Stimulated activated CD4-positive, alpha-beta T cell treated with anti-CD3 and anti-CD28 coated beads, Interleukin-12 subunit alpha, Interleukin-12 subunit beta, amount 100 ng/mL, for 24 hours (primary cell): Measurements from ENCODE around the gene CGB8.
"Not testable (repeated sequence)": the region's sequence is repeated elsewhere in the genome, so short reads cannot be mapped to it uniquely, and the experiment has no call there.

Experiments
- DNase-seq, 2 experiments: peaks; one replicate each; pipeline ENCODE4 v3.0.0-alpha.2; 2020; ENCODE audit warnings: low read depth in 2 of 2

Gene CGB8

DNA sequence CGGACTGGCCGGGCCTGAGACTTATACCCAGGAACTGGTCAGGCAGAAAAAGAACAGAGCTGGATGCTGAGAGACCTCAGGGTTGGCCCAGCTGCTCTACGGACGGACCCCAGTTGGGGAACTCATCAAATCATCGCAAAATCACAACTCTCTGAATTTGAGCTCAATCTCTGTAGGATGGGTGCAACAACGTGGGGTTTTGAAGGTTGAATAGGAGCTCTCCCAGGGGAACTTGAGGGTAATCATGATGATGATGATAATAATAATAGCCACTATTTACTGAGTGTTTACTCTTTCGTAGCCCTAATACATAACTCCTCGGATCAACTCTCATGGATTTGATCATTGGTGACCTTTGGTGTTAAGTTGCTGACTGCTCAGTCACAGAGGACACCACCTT, 18.6 kb downstream of the CGB8 start:
- not testable (repeated sequence) for DNase-seq

DNA sequence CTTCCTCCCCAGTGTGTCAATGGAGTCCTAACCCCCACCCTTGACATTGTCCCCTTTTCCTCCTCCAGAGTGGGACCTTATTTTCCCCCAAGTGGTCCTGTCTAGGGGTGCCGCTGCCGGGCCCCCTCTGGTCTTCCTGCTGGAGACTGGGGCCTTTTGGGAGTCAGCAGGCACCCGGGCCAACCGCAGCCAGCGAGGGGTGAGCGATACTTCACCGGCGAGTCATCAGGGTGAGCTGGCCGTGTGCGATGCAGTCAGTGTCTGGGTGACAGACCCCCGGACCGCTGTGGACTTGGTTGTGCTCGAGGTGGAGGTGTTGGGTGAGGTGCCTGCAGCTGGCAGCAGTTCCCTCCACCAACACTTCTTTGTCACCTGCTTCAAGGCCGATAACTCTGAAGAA, 19.2 kb downstream of the CGB8 start:
- not testable (repeated sequence) for DNase-seq

DNA sequence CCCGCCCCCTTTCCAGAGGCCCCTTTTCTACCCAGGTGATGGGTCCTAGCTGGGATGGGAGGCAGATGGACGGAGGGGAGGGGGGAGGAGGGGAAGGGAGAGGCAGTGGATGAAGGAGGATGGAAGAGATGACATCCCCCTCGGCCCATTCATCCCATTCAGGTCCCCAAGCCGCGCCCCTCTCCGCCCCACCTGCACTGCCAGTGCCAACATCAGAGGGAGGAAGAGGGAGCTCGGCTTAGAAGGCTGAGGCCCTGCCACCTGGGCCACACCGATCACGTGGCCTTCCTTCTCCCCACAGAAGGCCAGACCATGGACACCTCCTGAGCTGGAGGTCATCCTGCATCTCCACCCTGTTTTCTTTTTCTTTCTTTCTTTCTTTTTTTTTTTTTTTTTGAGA, 20.2 kb downstream of the CGB8 start:
- DNase-seq = not testable (repeated sequence)

DNA sequence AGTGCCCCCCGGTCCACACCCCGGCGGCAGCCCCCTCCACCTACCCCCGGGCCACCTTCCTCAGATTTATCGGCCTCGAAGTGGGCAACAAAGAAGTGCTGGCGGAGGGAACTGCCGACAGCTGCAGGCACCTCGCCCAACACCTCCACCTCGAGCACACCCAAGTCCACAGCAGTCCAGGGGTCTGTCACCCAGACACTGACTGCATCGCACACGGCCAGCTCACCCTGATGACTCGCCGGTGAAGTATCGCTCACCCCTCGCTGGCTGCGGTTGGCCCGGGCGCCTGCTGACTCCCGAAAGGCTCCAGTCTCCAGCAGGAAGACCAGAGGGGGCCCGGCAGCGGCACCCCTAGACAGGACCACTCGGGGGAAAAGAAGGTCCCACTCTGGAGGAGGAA, 23.3 kb downstream of the CGB8 start:
- not testable (repeated sequence) for DNase-seq

DNA sequence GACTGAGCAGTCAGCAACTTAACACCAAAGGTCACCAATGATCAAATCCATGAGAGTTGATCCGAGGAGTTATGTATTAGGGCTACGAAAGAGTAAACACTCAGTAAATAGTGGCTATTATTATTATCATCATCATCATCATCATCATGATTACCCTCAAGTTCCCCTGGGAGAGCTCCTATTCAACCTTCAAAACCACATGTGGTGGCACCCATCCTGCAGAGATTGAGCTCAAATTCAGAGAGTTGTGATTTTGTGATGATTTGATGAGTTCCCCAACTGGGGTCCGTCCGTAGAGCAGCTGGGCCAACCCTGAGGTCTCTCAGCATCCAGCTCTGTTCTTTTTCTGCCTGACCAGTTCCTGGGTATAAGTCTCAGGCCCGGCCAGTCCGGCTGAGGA, 23.8 kb downstream of the CGB8 start:
- not testable (repeated sequence) for DNase-seq

DNA sequence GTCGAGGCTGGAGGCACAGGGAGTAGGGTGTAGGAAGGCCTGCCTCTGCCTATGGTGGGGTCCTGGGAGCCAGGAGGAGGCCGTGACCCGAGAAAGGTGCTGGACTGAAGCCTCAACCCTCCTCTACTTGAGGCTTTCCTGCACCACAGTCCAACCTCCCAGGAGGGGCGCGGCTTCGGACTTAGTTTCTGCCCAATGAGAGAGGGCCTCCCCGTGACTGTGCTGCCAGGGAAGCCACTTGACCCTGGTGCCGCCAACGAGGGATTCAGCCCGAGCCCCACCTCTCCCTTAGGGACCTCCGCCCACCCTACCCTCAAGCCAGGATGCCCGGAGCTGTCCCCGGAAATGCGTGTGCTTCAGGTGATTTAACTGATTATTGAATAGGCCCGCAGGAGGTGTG, 24.7 kb downstream of the CGB8 start, which contains the start of gene CGB3:
Gene CGB3 (minus strand): TSS at position 101 of the 400 bp plus-strand sequence. CDS start 362 bp downstream, outside the sequence.
- DNase-seq = not testable (repeated sequence)

DNA sequence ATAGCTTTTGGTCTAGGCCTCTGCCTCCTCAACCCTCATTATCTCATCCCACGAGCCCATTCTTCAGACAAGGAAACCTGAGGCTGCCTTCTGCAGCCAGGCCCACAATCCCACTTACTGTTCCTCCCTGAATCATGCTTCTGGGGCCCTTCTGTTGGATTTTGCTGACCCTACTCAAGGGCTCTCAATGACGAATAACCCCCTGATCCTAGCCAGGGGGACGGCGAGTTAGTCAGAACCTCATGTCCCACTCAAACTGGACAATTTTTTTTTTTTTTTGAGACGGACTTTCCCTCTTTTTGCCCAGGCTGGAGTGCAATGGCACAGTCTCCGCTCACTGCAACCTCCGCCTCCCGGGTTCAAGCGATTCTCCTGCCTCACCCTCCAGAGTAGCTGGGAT, 26.8 kb downstream of the CGB8 start:
- DNase-seq = no peak

DNA sequence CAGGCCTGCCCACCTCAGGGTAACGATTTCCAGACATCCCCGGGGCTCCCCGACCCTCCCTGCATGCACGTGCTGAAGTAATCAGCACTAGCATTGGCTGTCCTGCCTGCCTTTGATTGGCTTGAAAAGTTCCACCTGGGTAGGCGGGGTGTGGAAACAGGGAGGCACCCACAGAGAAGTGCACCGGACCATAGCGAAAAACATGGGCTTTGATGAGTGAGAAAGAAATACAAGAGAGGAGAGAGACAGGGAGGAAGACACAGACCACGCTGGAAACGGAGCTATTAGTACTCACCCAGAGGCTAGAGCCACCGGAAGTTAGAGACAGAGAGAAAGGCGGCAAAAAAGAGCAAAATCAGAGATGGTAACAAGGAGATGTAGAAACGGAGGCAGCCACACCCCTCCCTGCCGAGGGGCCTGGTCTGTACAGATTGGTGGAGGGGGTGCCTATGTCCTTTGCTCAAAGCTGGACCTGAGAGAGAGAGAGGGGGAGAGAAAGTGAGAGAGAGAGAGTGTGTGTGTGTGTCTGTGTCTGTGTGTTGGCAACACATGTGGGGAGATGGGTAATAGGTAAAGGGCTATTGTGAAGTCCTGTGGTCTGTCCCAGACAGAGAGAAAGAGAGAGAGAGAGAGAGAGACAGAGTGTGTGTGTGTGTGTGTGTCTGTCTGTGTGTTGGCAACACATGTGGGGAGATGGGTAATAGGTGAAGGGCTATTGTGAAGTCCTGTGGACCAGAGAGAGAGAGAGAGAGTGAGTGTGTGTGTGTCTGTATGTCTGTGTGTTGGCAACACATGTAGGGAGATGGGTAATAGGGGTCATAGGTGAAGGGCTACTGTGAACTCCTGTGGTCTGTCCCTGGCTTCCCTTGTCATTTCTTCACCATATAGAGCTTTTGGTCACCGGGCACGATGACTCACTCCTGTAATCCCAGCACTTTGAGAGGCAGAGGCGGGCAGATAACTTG, 27.7 kb downstream of the CGB8 start:
- no peak for DNase-seq

DNA sequence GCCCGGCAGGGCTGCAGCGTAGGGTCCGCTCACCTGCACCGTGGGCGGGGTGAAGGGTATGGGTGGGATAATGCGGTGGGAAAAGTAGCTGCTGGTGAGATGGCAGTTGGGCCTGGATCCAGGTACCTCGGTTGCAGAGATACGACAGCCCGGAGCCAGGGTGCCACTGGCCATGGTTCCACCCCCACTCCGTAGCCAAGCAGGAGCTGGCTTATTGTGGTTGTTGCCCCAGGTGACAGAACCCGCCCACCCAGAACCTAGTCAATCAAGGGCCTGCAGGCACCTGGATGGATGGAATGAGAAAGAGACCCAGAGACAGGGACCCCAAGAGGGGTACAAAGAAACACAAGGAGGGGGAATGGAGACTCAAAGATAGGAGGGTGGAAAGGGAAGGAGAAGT, 28.6 kb downstream of the CGB8 start:
- no peak for DNase-seq

DNA sequence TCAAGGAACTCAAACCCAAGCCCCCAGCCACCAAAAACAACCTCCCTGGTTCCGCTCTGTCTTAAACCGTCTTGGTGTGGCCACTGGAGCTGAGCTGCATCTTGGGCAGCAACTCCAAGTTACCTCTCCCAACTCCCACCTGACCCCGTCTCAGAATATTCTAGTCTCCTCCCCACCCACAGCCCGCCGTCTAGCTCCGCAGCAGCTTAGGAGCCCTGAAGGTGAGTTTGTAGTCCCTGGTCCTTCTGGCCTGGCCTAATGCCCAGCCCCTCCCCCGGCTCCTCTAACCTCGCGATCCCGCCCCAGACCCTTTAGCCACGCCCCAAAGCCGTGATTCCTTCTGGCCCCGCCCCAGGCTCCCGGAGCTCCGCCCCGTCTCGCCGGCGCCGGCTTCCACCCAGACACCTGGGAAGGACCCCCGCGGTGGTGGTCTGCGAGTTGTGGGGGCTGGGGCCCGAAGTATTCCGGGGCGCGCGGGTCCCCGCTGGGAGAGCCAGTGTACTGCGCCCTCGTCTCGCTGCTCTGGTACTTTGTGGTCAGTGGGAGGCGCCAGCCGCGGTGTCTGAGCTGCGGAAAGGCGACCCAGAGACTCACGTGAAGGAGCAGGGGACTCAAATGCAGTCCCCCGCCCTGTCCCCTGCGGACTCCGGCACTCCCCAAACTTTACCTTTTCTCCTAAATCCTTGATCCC, 29.5 kb downstream of the CGB8 start:
- peak in 1 of 2 experiments; percentile 63 for DNase-seq

DNA sequence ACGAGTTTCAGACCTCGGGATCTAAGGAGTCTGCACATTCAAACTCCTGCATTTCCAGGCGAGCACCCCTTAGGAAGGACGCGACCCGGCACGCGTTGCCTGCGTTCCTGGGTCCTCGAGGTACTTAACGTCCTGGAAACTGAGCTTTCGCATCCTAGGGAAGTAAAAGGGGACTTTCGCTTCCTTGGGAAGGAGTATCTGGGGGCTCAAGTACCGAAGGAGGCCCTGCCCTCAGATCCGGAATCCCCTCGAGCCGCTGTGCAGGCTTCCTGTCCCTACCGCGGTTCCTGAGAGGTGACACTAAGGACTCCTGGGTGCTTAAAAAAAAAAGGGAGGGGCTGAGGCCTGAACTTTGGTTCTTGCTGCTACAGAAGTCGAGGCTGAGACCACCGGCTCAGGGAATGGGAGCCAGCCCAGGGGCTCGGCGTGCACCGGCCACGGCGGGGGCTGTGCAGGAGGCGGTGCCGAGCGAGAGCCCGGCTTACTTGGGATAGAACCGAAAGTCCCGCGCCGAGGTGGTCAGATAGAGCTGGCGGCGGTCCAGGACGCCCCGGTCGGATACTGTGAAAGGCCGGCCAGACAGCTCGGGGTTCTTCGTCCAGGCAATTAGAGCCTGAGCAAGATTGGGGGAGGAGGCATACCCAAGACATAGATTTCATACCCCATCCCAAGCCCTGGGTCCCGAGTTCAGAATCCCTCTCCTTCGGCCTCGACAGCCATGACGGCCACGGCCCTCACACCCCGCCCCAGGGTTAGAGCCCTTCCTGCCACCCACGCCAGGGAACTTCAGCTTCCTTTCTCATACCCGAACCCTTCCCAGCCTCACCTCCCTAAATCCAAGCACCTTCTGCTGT, 30.3 kb downstream of the CGB8 start:
- not testable (repeated sequence) for DNase-seq

DNA sequence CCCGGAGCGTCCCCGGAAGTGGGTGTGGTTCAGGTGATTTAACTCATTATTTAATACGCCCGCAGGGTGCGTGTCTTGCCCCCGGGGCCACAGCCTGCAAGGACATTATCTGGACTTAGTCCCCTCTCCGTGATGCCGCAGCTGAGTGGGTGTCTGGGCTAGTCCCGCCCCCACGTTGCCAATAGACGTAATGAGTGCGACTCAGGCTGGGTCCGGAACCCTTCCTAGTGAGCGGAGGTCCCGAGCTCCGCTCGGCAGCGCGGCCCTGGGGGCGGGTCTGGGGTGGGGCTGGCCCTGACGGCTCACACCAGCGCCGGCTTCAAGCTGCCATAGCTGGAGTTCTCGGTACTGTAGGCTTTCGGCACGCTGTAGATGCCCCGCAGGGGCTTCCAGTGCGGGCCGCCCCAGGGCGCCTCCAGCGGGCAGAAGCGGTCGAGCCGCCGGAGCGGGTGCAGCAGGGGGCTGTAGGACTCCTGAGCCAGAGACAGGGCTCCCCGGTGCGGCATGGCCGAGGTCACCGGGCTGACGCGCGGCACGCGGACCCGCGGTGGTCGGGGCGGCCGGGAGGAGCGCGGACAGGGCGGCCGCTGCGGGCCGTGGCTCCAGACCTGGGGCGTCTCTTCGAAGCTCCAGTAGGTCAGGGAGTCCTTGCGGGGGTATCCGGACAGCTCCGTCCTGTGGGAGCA, 31.1 kb downstream of the CGB8 start:
- DNase-seq = peak in 1 of 2 experiments; percentile 47

DNA sequence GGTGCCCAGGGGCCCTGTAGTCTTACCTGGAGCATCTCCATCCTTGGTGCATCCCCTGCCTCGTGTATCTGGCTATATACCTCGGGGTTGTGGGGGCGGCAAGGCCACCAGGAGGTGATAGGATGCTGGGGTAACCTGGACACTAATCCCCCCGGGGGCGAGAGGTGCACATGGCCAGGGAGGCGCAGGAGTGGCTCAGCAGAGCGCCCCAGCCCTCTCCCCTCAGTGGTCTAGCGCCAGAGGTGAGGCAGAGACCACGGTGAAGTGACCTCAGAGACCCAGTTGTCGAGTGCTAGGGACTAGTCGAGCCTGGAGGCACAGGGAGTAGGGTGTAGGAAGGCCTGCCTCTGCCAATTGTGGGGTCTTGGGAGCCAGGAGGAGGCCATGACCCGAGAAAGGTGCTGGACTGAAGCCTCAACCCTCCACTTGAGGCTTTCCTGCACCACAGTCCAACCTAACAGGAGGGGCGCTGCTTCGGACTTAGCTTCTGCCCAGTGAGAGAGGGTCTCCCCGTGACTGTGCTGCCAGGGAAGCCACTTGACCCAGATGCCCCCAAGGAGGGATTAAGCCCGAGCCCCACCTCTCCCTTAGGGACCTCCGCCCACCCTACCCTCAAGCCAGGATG, 31.8 kb downstream of the CGB8 start, which contains the start of gene LHB:
Gene LHB (minus strand): TSS at position 51 of the 625 bp plus-strand sequence. CDS start 10 bp downstream, at position 41.
- no peak for DNase-seq

DNA sequence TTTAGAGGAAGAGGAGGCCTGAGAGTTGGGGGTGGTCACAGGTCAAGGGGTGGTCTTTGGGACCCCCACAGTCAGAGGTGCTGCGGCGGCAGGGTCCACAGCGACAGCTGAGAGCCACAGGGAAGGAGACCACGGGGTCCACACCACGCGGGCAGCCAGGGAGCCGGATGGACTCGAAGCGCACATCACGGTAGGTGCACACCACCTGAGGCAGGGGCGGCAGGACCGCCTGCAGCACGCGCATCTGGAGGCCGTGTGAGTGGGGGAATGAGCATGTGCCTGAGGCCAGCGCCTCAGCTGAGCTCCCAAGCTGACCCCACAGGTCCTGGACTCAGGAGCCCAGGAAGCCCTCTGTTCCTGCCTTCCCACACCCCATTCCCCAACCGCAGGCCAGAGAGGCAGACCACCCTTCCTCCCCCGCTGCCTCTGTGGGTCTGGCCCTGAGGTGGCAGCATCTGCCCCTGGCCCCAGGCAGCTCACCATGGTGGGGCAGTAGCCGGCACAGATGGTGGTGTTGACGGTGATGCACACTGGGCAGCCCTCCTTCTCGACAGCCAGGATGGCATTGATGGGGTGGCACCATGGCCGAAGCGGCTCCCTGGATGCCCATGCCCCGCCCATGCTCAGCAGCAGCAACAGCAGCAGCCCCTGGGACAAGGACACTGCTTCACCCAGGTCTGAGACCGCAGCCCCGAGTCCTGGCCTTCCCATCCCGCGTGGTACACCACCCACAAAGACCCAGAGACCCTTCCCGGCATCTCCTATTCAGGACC, 32.7 kb downstream of the CGB8 start:
- no peak for DNase-seq

DNA sequence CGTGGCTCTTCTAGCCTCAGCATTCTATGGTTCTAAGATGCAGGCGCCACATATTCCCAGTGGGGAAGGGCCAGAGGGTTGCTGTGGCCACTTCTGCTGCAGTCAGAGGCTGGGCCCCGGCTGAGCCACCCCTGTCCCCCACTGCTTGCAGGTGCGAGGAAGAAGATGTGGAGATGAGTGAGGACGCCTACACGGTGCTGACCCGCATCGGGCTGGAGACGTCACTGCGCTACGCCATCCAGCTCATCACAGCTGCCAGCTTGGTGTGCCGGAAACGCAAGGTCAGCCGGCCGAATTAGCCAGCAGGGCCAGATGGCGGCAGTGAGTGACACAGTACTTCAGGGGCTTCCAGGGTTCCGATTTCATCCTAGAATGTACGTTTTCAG, 34.0 kb downstream of the CGB8 start:
- DNase-seq = no peak

DNA sequence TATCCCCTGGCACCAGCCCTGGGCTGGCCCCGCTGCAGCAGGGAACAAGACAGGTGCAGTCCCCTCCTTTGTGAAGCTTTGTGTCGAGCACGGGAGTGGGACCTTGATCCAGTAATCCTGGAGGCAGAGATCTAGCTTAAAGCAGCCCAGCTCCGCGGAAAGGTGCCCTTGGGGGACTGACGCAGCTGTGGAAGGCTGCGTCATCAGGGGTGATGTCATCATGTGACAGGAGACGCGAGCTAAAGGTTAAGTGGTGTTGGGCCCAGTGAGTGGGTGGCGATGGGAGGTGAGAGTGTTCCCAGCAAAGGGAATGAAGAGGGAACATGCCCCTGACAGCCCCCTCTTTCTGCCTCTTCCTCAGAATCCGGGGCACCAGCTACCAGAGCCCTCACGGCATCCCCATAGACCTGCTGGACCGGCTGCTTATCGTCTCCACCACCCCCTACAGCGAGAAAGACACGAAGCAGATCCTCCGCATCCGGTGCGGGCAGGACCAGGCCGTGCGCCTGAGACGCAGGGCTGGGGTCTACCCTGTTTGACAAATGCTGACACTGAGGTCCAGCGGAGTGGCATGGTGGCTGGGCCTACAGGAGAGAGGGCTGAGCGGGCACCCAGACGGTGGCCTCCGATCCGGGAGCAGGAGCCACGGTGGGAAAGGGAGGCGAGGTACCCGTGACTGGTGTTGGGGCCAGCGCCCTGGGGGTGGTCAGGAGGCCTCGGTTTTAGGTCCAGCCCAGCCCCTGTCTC, 34.6 kb downstream of the CGB8 start:
- DNase-seq = no peak

DNA sequence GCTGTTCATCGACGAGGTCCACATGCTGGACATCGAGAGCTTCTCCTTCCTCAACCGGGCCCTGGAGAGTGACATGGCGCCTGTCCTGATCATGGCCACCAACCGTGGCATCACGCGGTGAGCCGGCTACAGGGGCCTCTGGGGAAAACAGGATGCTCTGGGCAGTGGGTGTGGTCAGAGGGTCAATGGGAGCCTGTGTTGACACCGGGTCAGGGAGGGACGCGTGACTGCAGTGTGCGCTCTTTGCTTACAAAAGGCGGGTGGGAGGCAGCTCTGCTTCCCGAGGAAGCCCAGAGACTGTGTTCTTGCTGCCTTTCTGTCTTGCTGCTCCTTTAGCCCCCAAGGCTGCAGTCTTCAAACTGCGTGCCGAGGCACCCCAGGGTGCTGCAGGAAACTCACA, 37.7 kb downstream of the CGB8 start:
- DNase-seq = no peak

DNA sequence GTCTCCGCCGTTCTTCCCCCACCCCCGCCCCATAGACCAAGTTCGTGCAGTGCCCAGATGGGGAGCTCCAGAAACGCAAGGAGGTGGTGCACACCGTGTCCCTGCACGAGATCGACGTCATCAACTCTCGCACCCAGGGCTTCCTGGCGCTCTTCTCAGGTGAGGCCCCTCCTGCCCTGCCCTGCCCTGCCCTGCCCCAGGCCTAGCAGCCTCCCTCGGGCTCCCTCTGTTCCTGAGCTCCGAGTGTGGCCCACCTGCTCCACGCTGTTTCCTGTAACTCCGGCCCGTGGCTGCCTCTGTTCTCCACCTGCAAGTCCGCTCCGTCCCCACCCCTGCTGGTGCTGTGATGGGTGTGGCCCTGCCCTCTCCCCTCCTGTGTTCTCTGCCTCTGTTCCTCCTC, 38.5 kb downstream of the CGB8 start:
- DNase-seq = no peak

DNA sequence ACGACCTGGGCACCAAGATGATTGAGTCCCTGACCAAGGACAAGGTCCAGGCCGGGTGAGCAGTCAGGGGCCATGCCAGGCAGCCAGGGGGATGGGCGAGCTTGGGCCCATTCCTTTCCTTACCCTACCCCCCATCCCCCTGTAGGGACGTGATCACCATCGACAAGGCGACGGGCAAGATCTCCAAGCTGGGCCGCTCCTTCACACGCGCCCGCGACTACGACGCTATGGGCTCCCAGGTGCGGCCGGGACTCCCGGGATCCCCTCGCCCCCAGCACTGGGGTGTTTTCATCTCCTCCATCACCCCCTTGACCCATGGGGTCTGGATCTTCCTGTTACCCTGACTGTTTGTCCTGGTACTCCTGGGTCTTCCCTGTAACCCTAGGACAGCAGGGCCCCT, 39.1 kb downstream of the CGB8 start:
- no peak for DNase-seq
